Hindlimb muscle (tissue), 1 donor: Measurements from ENCODE around the gene TAF4. TPM values are rescaled to one million over a fixed set of nuclear protein-coding genes. Genes with fewer than 3 reads are reported as not detected.
"Not testable (repeated sequence)": the region's sequence is repeated elsewhere in the genome, so short reads cannot be mapped to it uniquely, and the experiment has no call there.

ENCODE experiments used
- DNase-seq: peaks from one replicate; pipeline ENCODE4 v3.0.0-alpha.2; 2013
- polyA plus RNA-seq: library from polyadenylated mRNA; unstranded; fragments of 120-200 nt; gene quantifications from one replicate; pipeline ENCODE4 v1.2.1, GENCODE V29; 2013; ENCODE audit not compliant: insufficient read length

Gene TAF4
- polyA plus RNA-seq, 1 donor, result 16.3 TPM

DNA sequence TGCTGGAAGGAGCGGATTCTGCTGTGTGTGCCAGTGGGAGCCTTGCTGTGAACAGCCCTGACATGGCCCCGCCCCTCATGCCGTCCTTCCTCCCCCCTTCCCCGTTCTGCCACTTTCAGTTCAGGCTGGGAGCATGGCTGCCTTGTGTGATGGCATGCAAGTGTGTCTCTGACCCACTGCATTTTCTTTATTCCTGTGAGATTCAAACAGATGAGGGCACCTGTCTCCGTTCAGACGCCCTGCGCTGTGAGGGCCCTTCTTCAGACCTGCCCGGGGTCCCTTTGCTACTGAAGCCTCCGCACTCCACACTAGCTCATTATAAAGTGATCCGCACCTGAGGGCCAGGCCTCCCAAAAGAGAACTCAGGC, 88.3 kb downstream of the TAF4 start:
- no peak for DNase-seq

DNA sequence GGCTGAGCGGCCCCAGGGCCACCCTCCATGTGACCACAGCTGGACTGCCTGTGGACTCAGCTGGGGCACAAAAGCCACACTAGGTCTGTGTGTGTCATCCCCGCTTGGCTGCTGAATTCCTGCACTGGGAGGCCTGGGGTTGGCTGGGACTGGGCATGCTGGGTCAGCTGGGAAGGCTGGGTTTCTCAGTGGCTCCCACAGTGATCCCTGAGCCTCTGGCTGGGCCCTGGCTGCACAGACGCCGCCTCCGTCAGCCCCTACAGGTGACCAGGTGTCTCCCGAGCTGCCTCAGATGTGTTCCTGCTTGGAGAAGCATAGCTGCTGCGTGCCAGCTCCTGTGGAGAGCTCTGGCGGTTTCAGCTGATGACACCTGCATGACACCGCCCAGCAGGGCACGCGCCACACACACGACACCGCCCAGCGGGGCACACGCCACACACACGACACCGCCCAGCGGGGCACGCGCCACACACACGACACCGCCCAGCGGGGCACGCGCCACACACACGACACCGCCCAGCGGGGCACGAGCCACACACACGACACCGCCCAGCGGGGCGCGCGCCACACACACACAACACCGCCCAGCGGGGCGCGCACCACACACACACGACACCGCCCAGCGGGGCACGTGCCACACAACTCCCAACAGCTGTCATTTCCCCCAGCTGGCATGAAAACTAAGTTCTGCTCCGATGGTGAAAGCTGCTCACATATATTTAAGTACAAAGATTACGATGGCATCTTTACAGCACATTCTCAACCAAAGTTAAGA, 88.8 kb downstream of the TAF4 start:
- DNase-seq, result no peak

DNA sequence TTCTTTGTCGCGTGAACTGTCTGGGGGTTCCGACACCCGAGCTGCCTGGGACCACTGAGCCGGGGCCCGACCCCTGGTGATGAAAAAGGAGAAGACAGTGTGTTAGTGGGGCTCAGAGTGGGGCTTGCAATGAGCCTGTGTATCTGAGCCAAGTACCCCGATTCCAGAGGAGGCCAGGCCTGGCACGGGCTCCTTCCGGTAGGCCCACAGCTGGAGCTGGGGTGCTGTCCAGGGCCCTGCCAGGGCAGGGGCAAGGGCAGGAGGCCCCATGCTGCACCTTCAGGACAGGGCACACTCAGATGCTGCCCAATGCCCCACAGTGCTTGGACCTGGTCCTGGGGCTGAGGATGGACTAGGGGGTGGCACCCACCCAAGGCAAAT, 89.4 kb downstream of the TAF4 start:
- no peak for DNase-seq

DNA sequence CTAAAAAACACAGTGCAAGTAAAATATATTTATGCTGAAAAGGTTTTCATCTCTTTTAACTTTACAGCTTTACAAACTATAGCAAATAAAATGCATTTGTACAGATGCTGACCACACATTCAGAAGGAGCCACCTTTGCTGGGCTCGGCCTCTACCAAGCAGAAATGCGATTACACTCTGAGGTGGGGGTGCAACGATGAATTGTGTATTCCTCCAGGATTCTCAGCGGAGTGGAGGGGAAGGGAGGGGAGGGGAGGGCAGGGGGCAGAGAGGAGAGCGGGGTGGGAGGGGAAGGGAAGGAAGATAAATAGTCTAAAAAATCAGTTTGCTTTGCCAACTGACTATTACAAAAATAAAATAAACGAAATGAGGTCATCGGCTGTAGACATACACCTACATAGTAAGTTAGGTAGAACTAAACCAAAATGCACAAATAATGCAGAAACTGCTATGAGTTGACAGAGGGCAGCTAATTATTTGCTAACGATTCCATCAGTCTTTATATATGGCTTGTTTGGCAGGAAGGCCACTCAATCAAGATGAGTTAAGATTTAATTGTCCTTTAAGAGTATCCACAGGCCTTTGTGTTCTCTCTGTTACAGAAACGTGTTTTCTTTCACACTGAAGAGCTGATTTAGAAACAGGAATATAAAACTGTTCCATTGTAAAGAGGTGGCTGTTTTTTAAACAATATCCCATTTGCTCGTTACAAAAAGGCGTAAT, 90.1 kb downstream of the TAF4 start:
- DNase-seq, result no peak

DNA sequence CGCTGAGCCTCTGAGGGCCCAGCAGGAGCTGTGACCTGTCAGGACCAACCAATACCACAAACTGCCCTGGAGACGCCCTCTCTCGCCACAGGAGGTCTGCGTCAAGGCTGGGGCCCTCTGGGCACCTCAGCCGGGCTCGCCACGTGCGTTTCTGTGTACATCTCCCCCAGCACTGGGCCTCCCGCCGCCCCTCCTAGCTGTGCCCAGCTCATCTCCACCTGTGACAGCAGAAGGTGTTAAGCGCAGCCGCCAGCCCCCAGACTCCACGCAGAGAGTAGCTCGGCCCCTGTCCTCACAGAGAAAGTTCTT, 91.4 kb downstream of the TAF4 start:
- DNase-seq, result no peak

DNA sequence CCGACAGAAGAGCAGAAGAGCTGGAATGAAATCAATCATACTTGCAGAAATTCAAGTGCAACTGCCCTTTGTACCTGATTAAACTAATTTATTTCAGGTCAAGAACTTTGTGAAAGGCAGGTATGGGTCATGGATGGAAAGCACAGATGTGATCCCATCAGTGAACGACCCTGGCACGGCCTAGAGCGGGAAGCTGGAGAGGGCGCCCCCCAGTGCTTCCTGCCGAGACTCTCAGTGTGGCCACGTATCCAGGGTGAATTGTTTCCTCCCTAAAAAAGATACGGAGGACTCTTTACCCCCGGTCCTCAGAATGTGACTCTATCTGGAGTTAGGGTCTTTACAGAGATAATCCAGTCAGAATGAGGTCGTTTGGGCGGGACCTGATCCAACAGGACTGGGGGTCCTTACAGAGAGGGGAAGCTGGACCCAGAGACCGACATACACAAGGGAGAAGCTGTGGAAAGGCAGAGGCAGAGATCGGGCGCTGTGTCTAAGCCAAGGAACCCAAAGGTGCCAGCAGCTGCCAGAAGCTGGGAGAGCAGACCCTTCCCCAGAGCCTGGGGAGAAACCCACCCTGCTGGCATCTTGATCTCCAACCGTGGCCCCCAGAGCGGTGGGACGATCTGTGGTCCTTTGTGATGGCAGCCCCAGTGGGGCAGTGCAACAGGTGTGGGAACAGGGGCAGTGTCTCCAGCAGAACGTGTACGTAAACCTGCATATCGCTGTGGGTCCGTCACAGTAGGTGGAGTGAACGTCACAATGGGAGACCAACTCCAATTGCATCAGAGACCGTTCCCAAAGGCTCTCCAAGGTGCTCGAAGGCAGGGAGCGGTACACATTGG, 91.9 kb downstream of the TAF4 start:
- DNase-seq, result no peak

DNA sequence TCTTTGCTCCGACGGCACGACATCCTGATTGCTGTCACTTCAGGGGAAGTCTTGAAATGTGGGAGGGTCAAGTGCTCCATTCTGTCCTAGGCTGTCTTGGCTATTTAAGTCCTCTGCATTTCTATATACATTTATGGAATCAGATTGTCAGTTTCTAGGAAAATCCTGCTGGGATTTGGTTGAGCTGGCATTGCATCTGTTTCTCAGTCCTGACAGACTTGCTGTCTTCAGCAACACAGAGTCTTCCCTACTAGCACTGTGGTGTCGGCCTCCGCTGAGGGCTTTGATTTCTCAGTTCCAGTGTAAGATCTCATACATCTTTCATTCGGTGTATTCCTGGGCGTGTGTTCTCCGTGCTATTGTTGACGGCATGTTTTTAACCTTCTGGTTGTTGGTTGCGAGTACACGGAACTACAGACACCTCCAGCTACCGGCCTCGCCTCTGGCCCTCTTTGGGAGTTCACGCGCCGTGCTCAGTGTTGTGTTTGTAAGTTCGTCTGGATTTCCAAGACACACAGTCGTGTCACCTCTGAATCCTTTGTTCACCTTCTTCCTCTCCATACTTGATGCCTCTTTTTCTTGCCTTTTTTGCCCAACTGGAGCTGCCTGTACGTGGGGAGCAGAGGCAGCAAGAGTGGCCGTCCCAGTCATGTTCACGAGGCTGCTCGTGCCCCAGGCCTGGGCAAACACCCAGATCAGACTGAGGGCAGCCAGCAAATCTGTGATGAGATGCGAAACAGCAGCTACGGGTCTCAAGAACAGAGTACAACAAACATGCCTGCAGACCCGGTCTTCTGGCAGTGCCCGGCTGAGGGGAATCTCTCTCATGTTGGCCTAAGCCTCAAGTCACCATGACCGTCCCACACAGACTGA, 92.8 kb downstream of the TAF4 start:
- no peak for DNase-seq

DNA sequence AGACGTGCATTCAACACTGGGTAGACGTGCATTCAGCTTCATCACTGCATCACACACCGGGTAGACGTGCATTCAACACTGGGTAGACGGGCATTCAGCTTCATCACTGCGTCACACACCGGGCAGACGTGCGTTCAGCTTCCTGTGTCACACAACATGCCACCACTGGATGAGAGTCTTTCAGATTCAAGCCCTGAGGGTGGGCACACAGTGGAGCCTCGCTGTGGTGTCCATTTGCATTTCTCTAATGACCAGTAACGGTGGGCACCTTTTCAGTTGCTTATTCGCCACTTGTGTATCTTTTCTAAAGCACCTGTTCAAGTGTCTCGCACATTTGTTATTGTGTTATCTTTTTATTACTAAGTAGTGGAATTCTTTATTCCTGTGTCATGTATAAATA, 94.1 kb downstream of the TAF4 start:
- DNase-seq, result not testable (repeated sequence)

DNA sequence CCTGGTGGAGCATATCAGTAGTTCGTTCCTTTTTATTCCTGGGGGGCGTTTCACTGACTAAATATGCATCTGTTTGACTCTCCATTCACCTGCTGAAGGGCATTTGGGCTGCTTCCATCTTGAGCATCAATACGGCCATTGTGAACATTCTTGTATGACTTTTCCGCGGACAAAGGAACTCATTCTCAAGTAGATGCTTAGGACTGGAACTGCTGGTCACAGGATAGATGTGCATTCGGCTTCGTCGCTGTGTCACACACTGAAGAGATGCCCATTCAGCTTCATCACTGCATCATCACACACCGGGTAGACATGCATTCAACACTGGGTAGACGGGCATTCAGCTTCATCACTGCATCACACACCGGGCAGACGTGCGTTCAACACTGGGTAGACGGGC, 95.3 kb downstream of the TAF4 start:
- DNase-seq, result no peak

DNA sequence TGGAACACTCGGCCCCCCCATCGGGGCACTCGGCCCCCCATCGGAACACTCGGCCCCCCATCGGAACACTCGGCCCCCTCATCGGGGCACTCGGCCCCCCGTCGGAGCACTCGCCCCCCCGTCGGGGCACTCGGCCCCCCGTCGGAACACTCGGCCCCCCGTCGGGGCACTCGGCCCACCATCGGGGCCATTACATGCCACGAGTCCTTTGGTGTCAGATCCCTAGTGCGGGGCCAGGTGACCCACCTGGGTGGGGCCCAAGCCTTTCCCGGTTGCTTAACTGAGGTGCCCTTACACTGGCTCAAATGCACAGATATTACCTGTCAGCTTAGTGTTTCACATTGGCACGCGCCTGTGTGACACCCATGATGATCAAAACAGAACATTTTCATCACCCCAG, 95.9 kb downstream of the TAF4 start:
- no peak for DNase-seq

DNA sequence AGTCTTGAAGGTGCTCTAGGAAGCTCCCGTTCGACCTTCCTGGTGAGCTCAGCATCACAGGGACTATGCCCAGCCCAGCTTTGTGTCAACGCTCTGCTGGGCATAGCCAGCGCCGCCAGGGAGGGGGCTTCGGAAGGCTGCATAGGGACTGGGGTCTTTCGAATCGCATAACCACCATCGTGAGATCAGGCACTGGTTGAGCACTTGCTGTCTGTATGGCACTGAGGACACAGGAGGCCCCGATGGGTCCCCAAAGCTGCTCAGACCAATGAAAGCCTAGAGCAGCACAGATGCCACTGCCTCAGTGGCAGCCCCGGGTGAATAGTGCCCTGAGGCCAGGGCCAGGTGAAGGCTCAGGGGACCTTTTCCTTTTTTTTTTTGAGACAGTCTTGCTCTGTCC, 96.7 kb downstream of the TAF4 start:
- no peak for DNase-seq

DNA sequence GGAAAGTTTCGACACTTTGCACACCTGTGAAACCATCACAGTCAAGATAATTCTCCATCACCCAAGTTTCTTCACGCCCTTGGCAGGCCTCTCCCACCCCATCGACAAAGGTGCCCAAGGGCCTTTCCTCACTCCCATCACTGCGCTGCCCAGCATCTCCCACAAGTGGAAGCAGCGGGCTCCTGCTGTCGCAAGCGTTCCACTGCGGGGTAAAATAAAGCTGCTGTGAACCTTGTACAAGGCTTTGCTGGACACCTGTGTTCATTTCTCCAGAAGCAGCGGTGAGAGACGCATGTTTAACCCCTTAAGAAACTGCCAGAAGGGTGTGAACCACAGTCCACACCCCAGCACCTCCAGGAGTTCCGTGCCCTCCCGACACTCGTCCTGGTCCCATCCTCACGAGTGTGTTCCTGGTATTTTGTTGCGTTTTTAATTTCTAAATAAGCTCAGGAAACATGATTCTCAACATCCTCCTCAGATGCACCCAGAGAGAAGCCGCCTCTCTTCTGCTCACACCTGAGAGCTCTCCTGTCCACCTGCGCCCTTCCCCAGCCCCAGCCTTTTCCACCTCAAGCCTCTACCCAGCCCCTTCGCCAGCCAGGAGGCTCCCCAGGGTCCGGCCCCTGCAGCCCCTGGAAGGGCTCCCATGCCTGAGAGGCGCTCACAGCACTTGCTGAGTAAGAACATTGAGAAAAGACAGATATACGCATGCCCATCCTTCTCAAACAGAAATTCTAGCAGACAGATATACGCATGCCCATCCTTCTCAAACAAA, 97.5 kb downstream of the TAF4 start:
- no peak for DNase-seq

DNA sequence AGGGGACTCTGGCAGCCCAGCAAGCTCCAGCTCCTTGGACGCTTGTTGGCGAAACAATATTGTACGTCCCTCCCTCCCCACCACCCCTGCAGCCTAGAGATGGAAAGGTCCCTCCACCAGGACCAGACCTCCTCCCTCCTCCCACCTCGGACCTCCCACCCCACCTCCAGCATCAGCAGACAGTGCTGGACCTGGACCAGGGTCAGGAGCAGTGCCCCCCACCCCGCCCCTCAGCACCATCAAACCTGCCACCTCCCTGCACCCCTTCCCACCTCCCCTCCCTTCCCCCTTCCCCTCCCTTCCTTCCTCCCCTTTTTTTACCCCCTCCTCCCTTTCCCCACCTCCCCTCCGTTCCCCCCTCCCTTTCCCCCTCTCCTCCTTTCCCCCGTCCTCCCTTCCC, 98.4 kb downstream of the TAF4 start:
- DNase-seq, result no peak

DNA sequence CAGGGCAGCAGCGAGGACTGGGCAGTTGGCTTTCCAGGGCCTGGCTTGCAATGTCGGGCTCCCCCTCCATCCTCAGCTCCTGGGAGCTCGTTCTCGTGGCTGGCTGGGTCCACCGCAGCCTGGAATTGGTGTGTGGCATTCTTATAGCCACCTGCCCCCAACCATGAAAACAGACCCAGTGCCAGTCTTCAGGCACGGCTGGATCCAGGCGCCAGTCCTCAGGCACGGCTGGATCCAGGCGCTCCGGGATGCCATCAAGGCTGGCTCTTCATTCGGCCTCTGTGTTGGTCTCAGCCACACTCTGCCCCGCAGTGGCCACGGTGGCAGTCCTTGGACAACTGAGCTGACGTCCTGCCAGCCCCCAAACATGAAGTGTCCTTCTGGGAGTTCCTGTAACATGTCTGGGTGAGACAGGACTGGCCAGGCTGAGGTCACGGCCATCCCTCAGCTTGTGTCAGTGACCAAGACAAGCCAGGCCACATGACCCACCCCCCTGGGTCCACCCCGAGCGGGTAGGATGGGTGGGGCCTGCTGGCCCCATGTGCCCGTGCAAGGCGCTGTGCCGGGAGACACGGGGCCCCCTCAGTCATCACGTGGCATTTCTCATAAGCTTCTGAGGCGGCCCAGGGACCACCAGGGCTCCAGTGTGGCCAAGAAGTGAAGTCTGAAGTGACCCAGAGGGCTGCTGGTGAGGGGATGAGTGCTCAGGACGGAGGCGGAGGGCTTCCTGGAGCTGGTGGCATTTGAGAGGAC, 99.0 kb downstream of the TAF4 start:
- DNase-seq, result no peak

DNA sequence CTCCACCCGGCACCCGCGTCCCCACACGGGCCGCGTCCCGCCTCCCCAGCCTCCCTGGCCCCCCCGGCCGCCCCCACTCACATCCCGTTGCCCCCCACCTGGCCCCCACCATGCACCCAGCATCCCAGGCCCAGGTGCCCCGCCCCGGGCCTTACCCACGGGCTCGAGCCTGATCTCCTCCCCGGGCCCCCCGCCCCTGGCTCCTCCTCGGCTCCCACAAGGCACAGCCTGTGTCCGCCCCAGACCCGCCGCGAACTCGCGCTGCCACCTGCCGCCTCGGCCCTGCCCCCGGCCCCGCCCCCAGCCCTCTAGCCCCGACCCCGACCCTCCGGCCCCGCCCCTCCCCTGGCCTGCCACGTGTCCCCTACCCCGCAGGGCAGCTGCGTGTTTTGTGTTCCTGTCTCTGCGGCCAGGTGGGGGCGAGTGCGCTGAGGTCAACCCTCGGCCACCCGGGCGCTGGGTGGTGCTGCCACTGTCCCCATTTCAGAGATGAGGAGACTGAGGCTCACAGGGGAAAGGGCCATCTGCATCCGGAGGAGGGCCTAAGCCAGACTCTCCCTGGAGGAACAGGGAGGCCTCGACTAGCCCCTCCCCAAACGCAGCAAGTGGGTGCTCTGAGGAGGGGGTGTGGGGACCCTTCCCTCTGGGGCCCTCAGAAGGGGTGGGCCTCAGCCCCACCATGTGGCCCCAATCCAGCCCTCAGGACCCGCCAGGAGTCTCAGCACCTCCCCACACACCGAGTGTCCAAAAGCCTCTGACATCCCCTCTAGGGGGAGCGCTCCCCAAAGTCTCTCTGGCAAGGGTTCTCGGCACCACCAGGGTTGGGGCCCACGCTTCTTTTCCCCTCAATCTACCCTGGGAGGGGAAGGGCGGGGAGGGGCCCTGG, 99.8 kb downstream of the TAF4 start:
- DNase-seq, result no peak

DNA sequence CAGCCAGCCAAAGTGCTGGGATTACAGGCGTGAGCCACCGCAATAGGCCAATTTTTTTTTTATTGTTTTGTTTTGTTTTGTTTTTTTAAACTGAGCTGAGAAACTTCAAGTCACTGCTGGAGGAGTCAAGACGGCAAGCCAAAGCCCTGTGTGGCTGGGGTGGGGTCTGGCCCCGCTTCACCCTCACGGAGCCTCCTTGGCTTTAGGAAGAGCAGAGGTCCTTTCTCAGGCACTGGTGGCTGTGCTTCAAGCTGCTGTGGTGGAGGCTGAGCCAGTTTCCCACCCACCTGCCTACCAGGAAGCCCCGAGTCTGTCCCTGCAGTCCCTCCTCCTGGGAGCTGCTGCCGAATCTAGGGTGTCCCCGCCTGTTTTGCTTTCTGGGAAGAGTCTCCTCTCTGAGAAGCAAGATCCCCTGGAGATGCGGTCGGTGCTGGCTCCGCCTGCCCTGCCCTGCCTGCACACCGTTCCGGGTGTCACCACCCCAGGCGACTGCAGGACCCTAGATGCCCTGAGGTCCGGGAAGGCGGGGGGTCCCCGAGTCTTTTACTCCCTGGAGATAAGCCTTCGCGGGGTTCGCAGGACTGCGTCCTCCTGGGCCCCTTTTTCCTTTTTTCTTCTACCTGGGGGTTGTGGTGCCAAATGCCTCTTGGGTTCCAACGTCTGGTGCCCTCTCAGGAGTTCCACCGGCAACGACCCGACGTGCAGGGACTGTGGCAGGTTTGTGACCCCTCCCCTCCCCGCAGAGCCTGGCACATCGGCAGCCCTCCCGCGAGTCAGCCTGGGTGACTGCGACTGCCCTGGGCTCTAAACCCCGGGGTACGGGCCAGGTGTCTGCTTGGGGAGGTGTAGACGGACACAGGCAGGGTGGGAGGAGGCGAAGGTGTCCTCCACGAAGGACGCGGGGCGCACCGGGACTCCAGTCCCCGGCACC, 100.7 kb downstream of the TAF4 start:
- no peak for DNase-seq

DNA sequence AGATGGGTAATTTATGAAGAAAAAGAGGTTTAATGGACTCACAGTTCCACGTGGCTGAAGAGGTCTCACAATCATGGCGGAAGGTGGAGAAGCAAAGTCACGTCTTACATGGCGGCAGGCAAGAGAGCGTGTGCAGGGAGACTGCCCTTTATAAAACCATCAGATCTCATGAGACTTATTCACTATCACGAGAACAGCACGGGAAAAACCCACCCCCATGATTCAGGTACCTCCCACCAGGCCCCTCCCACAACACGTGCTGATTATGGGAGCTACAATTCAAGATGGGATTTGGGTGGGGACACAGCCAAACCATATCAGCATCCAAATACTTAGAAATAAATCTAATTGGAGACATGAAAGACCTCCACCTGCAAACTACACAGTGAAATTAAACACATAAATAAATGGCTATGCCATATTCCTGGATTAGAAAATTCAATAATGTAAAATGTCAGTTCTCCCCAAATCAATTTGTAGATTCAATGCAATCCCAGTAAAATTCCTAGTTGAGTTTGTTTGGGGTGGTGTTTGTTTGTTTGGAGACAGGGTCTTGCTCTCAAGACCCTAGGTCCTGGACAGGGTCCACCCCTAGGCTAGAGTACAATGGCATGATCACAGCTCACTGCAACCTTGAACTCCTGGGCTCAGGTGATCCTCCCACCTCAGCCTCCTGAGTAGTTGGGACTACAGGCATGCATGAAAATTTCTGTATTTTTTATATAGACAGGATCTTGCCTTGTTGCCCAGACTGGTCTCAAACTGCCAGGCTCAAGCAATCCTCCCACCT, 101.6 kb downstream of the TAF4 start:
- no peak for DNase-seq

DNA sequence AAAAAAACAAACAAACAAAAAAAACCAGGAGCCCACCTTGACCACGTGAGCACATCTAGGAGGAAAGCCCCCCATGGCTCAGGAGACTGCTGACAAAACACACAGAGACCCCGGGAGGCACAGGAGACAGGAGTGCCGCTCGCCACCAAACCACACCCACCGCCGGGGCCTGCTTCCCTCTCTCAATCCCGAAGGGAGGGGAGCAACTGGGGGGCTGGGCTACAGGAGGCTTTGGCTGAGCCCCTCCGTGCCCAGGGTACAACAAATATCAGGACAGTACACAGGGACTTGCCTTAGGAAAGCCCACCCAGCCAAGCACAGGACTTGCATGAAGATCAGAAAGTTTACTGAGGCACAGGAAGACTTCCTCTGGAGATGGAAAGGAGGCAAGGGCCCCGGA, 102.5 kb downstream of the TAF4 start:
- no peak for DNase-seq
